ENCODE results near the gene FIGLA. TPM values are rescaled to one million over a fixed set of nuclear protein-coding genes. Genes with fewer than 3 reads are reported as not detected.

Gene FIGLA
- total RNA-seq, 1 donor from 2014 or later: not detected

- intact Hi-C loops (cut with DNase I): no loop called here
- Histone ChIP-seq H3K36me3 (no peaks in the 10 kb centered on the region), H3K9me3 (no peaks in the 10 kb centered on the region), H3K4me1 (no peaks in the 10 kb centered on the region), H3K4me3 (no peak overlapping the region), H3K27me3 (peaks cover 17% of the 10 kb centered on the region), H3K27ac (no peak overlapping the region)
- no peak for TF ChIP-seq CTCF (IDR thresholded peaks at IDR 0.05)
- DNase-seq (no peak), ATAC-seq (no peak)
Measured at GRCh38 chr2:70730730-70731129, 59.7 kb downstream of the FIGLA start.

GRCh38 chr2:70729647-70730046 lies 60.8 kb downstream of the FIGLA start:
- no peaks in the 10 kb centered on the region for H3K4me1 ChIP-seq
- no peak overlapping the region for H3K27ac ChIP-seq
- no peak for DNase-seq
- ATAC-seq: no peak
- TF ChIP-seq CTCF (IDR thresholded peaks at IDR 0.05): no peak
- H3K9me3 ChIP-seq: no peaks in the 10 kb centered on the region
- no peaks in the 10 kb centered on the region for H3K36me3 ChIP-seq
- intact Hi-C loops (cut with DNase I): no loop called here
- H3K27me3 ChIP-seq: peaks cover 10% of the 10 kb centered on the region
- no peak overlapping the region for H3K4me3 ChIP-seq

GRCh38 chr2:70728128-70728527 lies 62.3 kb downstream of the FIGLA start:
- intact Hi-C loops (cut with DNase I): no loop called here
- Histone ChIP-seq H3K4me3 (no peak overlapping the region), H3K27ac (no peak overlapping the region), H3K27me3 (no peaks in the 10 kb centered on the region), H3K36me3 (no peaks in the 10 kb centered on the region), H3K9me3 (no peaks in the 10 kb centered on the region), H3K4me1 (no peaks in the 10 kb centered on the region)
- no peak for TF ChIP-seq CTCF (IDR thresholded peaks at IDR 0.05)
- no peak for DNase-seq
- no peak for ATAC-seq

Other genes starting within 250 kb of the FIGLA start
- 9.1 TPM for gene TGFA, start 236.8 kb downstream of the FIGLA start, total RNA-seq
- gene ADD2, start 22.4 kb downstream of the FIGLA start, total RNA-seq: 1.4 TPM
- gene CLEC4F, start 30.0 kb upstream of the FIGLA start, total RNA-seq: 1.2 TPM
- 3.6 TPM for gene CD207, start 45.2 kb upstream of the FIGLA start, total RNA-seq
- gene VAX2, start 109.9 kb upstream of the FIGLA start, total RNA-seq: 0.93 TPM
- 2.1 TPM for gene ATP6V1B1, start 145.3 kb upstream of the FIGLA start, total RNA-seq
- gene ANKRD53, start 188.0 kb upstream of the FIGLA start, total RNA-seq: 0.38 TPM
- 63.1 TPM for gene TEX261, start 204.2 kb upstream of the FIGLA start, total RNA-seq

Measured in upper lobe of right lung (tissue), 1 donor.